HG02884 (cell line): Measurements from ENCODE around the gene TSPAN18.

ENCODE experiments used
- ATAC-seq: cut with Tn5 transposase; IDR thresholded peaks from one replicate; pipeline ENCODE4 v1.9.1; 2021; ENCODE audit warnings: mild to moderate bottlenecking, moderate library complexity; ENCODE audit not compliant: unreplicated experiment

Gene TSPAN18

GRCh38 chr11:44971185-44971584 lies 244.4 kb downstream of the TSPAN18 start:
- ATAC-seq, result no peak

DNA sequence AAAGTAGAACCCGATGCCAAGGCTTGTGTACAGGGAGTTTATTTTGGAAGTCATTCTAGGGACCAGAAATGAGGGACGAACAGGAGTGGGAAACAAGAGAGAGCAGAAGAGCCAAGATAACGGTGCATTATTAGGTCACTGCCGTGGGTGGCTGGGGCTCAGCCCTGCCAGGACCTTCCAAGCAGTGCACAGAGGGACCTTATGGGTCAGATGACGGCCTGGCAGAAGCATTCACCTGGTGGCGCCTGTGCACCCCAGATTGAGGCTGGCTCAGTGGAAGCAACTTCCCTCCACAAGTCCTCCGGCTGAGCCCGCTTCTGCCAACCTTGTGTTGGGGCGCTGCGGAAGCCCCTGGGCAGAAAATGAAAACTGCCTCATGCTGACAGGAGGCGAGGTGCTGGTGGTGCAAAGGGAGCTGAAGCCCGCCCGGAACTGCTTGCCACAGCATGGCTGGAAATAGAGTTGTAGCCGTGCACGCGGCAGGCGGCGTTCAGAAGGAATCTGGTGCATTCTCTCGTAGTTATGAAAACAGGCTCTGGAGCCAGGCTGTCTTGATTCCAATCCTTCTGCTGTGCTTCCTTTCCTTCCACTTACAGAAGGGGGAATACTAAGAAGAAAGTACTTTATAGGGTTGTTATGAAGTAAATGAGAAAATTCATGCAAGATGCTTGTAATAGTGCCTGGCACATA lies 246.1 kb downstream of the TSPAN18 start:
- no peak for ATAC-seq

DNA sequence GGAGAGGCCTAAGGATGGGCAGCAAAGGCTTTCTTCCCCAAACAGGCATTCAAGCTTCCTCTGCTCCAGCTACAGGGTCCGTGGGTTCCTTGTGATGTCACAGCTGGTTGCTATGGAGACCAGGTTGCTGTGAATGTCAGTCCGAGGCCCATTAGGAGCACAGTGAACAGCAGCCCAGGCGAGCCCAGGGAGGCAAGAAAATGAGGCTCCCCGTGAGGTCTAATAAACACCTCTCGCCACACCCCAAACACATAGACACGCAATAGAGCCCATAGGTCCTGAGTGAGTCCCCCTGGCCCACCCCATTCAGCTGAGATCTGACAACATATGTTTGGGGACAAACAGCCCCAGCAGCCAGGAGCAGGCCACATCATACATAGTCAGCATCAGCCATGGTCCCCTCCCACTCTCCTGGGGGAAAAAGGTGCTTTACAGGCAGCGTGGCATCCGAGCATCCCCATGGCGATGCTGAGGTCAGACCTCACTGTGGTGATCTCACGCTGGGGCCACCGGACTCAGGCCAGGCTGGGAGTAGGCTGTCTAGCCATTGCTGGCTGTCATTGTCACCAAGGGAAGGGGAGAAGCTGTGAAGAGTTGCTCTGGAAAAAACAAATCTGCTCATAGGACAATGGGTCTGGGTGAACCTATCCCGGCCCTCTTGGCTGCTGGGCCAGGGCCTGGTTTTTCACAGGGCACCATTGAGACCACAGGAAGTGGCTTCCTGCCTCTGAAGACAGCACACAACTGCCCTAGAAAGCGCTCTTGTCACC lies 247.1 kb downstream of the TSPAN18 start:
- no peak for ATAC-seq

GRCh38 chr11:44974402-44975000 lies 247.7 kb downstream of the TSPAN18 start:
- no peak for ATAC-seq

DNA sequence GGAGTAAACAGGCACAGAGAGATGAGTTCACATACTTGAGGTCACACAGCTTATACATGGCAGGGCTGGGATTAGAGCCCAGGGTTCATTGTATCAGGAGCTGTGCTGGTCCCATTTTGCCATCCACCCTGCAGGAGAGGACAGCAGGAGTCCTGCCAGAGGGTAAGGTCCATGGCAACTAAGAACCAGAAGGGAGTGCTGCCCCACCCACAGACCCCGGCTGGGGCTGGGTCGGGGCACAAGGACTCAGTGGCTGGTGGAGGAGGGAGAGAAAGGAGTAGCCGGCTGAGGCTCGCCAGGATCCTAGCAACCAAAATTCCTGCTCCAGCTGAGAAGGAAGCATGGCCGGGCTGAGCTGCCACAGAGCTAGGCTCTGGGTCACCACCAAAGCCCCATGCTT lies 249.8 kb downstream of the TSPAN18 start:
- ATAC-seq, result no peak

- ATAC-seq, result no peak
Measured at GRCh38 chr11:44977493-44977984, 250.8 kb downstream of the TSPAN18 start.

DNA sequence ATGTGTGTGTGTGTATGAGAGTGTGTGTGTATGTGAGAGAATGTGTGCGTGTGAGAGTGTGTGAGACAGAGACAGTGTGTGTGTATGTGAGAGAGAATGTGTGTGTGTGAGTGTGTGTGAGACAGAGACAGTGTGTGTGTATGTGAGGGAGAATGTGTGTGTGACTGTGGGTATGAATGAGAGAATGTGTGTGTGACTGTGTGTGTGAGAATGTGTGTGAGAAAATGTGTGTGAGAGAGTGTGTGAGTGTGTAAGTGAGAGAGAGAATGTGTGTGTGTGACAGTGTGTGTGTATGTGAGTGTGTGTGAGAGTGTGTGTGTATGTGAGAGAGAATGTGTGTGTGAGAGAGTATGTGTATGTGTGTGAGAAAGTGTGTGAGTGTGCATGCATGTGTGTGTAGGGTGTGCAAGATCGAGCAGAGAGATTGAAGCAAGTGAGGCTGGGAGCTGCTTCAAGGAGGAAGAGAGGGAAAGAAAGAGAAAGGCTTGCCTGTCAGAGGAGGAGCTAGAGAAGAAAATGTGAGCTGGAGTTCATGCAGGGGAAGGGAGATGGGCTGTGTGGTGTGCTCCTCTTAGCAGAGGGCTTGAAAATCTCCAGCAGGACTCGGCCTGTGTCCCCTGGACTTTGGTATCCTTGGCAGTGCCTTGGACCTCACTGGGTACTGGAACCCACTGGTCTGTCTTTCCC lies 251.7 kb downstream of the TSPAN18 start:
- ATAC-seq, result no peak

DNA sequence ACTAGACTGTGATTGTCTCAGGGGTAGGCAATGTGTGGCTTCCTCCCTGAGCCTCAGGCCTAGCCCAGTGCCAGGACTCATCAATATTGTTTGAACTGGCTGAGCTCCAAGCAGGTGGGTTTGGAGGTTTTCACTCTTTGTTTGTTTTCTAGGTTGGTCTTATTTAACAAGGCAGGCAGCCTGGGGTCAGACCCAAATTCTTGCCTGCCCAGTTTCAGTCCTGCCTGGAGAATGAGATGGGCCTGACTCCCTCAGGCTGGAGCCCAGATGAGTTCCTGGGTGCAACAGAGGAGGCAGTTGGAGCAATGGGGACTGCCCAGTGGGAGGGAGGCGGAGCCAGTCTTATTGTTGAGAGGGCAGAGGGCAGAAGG lies 252.2 kb downstream of the TSPAN18 start:
- ATAC-seq, result no peak

DNA sequence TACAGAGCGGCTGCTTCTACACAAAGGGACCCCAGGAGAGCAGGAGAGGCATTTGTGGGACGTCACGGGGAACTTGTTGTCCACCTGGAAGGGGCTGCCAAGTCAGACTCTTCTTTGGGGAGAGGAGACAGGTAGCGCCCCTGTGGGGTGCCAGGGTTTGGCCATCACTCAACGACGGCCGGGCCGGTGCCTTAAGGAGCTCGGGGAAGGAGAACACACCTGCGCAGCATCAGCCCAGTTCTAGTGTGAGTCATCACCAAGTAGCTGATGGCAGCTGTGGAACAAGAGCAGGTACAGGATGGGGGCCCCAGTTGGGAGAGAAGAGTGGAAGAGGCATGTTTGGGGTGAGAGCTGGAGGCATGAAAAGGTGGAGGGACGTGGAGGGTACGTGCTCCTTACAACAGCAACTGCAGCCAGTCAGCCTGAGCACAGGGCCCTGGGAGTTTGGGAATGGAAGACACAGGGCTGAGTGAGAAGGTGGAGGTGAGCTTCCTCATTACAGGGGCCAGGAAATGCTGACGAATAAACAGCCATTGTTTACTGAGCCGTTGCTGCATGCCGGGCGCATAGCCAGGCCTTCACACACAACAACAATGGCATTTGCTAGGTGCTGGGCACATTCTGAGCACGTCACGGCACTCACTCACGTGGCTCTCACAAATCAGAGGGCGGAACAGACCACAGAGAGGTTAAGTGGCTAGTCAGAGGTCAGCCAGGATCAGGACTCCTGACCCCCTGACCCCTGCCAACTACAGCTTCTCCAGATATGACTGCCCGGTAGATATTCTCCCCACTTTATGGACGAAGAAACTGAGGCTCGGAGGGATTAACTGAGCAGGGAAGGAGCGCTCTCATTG lies 253.0 kb downstream of the TSPAN18 start:
- no peak for ATAC-seq

DNA sequence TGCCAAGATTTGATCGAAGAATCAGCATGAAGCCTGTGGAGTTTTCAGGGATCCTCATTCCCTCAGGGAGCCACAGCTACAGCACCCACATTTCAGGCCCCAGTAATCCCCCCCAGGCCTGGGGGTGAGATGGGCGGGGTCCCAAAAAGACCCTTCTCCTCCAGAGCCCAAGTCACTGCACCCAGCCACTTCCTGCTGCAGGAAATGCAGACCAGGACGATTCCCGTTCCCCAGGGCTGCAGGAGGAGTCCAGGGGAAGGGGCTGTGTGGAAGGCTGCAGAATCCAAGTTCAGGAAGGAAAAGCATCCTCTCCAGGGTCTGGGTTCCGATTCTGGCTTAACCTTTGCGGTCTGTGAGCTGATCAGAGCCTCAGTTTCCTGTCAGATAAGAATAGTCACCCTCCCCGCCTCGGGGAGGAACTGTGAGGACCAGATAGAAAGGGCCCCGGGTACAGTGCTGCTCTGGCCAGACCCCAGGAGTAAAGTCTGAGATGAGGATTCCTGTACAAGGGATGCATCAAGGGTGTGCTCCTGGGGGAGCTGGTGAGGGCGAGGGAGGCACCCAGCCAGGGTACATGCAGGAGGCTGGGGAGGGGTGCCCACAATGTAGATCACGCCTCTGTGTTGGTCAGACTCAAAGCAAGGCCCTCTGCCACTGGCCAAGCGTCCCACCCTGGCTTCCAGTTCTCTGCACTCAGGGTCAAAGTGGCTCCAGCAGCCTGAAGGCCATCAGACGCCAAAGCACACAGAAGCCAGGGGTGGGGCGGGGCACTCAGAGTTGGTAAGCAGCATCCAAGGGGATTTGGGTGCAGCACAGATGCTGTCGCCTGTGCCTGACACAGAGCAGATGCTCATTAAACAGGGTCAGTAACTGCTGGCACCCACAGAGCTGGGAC lies 254.0 kb downstream of the TSPAN18 start:
- no peak for ATAC-seq
